A673 (cell line): ENCODE data around the gene MEGF6.

Experiments used
- EZH2 ChIP-seq: fragments of 200-600 bp; sonication (generic); IDR thresholded peaks from 2 replicates; pipeline ENCODE4 v1.6.1; 2017; ENCODE audit warnings: borderline replicate concordance, low read depth, mild to moderate bottlenecking, mixed read lengths, antibody characterized with exemption, low read length; ENCODE audit not compliant: poor library complexity, severe bottlenecking
- TF ChIP-seq, protein P1 (sequence below): fragments of 300-800, 200-600 bp; sonication (generic); conservative IDR thresholded peaks from 2 replicates; pipeline ENCODE4 v1.5.1; 2017; ENCODE audit warnings: low read depth, mild to moderate bottlenecking, antibody characterized with exemption, low read length, moderate library complexity, mixed read lengths

GRCh38 chr1:3456964-3457909 is 154.1 kb downstream of the MEGF6 start:
- TF ChIP-seq, protein P1, sequence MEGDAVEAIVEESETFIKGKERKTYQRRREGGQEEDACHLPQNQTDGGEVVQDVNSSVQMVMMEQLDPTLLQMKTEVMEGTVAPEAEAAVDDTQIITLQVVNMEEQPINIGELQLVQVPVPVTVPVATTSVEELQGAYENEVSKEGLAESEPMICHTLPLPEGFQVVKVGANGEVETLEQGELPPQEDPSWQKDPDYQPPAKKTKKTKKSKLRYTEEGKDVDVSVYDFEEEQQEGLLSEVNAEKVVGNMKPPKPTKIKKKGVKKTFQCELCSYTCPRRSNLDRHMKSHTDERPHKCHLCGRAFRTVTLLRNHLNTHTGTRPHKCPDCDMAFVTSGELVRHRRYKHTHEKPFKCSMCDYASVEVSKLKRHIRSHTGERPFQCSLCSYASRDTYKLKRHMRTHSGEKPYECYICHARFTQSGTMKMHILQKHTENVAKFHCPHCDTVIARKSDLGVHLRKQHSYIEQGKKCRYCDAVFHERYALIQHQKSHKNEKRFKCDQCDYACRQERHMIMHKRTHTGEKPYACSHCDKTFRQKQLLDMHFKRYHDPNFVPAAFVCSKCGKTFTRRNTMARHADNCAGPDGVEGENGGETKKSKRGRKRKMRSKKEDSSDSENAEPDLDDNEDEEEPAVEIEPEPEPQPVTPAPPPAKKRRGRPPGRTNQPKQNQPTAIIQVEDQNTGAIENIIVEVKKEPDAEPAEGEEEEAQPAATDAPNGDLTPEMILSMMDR: no peak
- no peak for TF ChIP-seq EZH2
